Measurements from ENCODE around the gene RPS6KA4. TPM values are rescaled to one million over a fixed set of nuclear protein-coding genes. Genes with fewer than 3 reads are reported as not detected.

RPS6KA4 gene
- total RNA-seq, 1 experiment from 2014 or later = 148 TPM

- Histone ChIP-seq H2AFZ (ENCODE audit: low read length) (no peak overlapping the region), H3F3A (ENCODE audit: low read length, unreplicated experiment) (no peaks in the 10 kb centered on the region), H3K79me2 (ENCODE audit: low read length) (no peaks in the 10 kb centered on the region), H3K4me3 (ENCODE audit: low read length) (no peak overlapping the region), H4K20me1 (ENCODE audit: low read length) (no peaks in the 10 kb centered on the region), H3K27ac (ENCODE audit: low read length) (no peak overlapping the region), H3K9me3 (ENCODE audit: low read length) (no peaks in the 10 kb centered on the region), H3K4me2 (ENCODE audit: low read length) (no peak overlapping the region), H3K9me2 (replicated peaks; ENCODE audit: low read length) (no peaks in the 10 kb centered on the region), H3K36me3 (ENCODE audit: low read depth, low read length) (no peaks in the 10 kb centered on the region), H3K4me1 (ENCODE audit: insufficient read depth, low read length) (no peaks in the 10 kb centered on the region), H3K27me3 (ENCODE audit: low read length) (no peaks in the 10 kb centered on the region), H3K9ac (ENCODE audit: low read length) (no peak overlapping the region)
- ChIA-PET POLR2A (ENCODE audit: unreplicated experiment) (no interaction called here), CTCF (no interaction called here)
- TF ChIP-seq EZH2phosphoT487 (IDR thresholded peaks at IDR 0.05; ENCODE audit: borderline replicate concordance, low read length) = no peak
- no peak for TF ChIP-seq CTCF (conservative IDR thresholded peaks at IDR 0.05; ENCODE audit: low read depth, low read length)
- no peak for TF ChIP-seq EZH2 (IDR thresholded peaks at IDR 0.05; ENCODE audit: low read length, unreplicated experiment)
- intact Hi-C loops (cut with micrococcal nuclease) = no loop called here
- DNase-seq (no peak), ATAC-seq (no peak)
- no TSS peak for BruUV-seq (replicated peaks)
These were observed 51.4 kb downstream of the RPS6KA4 start for GRCh38 chr11:64410404-64410734.

GRCh38 chr11:64413417-64413816 lies 54.5 kb downstream of the RPS6KA4 start:
- Histone ChIP-seq H3K27me3 (ENCODE audit: low read length) (no peaks in the 10 kb centered on the region), H3K27ac (ENCODE audit: low read length) (no peak overlapping the region), H3F3A (ENCODE audit: low read length, unreplicated experiment) (no peaks in the 10 kb centered on the region), H3K4me3 (ENCODE audit: low read length) (no peak overlapping the region), H3K9me3 (ENCODE audit: low read length) (no peaks in the 10 kb centered on the region), H3K9me2 (replicated peaks; ENCODE audit: low read length) (no peaks in the 10 kb centered on the region), H3K79me2 (ENCODE audit: low read length) (no peaks in the 10 kb centered on the region), H3K4me2 (ENCODE audit: low read length) (no peak overlapping the region), H3K9ac (ENCODE audit: low read length) (no peak overlapping the region), H3K36me3 (ENCODE audit: low read depth, low read length) (no peaks in the 10 kb centered on the region), H2AFZ (ENCODE audit: low read length) (no peak overlapping the region), H4K20me1 (ENCODE audit: low read length) (no peaks in the 10 kb centered on the region), H3K4me1 (ENCODE audit: insufficient read depth, low read length) (no peaks in the 10 kb centered on the region)
- POLR2A ChIA-PET (ENCODE audit: unreplicated experiment) = no interaction called here
- CTCF ChIA-PET = no interaction called here
- ATAC-seq = no peak
- no peak for TF ChIP-seq CTCF (conservative IDR thresholded peaks at IDR 0.05; ENCODE audit: low read depth, low read length)
- TF ChIP-seq EZH2 (IDR thresholded peaks at IDR 0.05; ENCODE audit: low read length, unreplicated experiment) = no peak
- TF ChIP-seq EZH2phosphoT487 (IDR thresholded peaks at IDR 0.05; ENCODE audit: borderline replicate concordance, low read length) = no peak
- no TSS peak for BruUV-seq (replicated peaks)
- no peak for DNase-seq
- intact Hi-C loops (cut with micrococcal nuclease) = no loop called here

- DNase-seq = no peak
- Histone ChIP-seq H3K27me3 (ENCODE audit: low read length) (no peaks in the 10 kb centered on the region), H3K9me2 (replicated peaks; ENCODE audit: low read length) (no peaks in the 10 kb centered on the region), H3K27ac (ENCODE audit: low read length) (no peak overlapping the region), H2AFZ (ENCODE audit: low read length) (no peak overlapping the region), H3K4me2 (ENCODE audit: low read length) (no peak overlapping the region), H3K9me3 (ENCODE audit: low read length) (no peaks in the 10 kb centered on the region), H3K4me1 (ENCODE audit: insufficient read depth, low read length) (no peaks in the 10 kb centered on the region), H3K4me3 (ENCODE audit: low read length) (no peak overlapping the region), H4K20me1 (ENCODE audit: low read length) (no peaks in the 10 kb centered on the region), H3F3A (ENCODE audit: low read length, unreplicated experiment) (no peaks in the 10 kb centered on the region), H3K79me2 (ENCODE audit: low read length) (no peaks in the 10 kb centered on the region), H3K9ac (ENCODE audit: low read length) (no peak overlapping the region), H3K36me3 (ENCODE audit: low read depth, low read length) (no peaks in the 10 kb centered on the region)
- TF ChIP-seq EZH2phosphoT487 (IDR thresholded peaks at IDR 0.05; ENCODE audit: borderline replicate concordance, low read length) (no peak), CTCF (conservative IDR thresholded peaks at IDR 0.05; ENCODE audit: low read depth, low read length) (no peak), EZH2 (IDR thresholded peaks at IDR 0.05; ENCODE audit: low read length, unreplicated experiment) (no peak)
- ATAC-seq = no peak
- BruUV-seq (replicated peaks) = no TSS peak
- POLR2A ChIA-PET (ENCODE audit: unreplicated experiment) = no interaction called here
- CTCF ChIA-PET = no interaction called here
- intact Hi-C loops (cut with micrococcal nuclease) = no loop called here
These were observed 56.3 kb downstream of the RPS6KA4 start for GRCh38 chr11:64415286-64415685.

Measured in PC-3 (cell line).